GF-D8 (cell line): ENCODE data around the gene P2RY12.
"Not testable (repeated sequence)": the region's sequence is repeated elsewhere in the genome, so short reads cannot be mapped to it uniquely, and the experiment has no call there.

Source experiments
- DNase-seq: peaks from one replicate; lab custom pipeline; 2025; lab: John Stamatoyannopoulos, UW

P2RY12 gene

GRCh38 chr3:151393146-151393830, 8.7 kb upstream of the P2RY12 start:
- no peak for DNase-seq

DNA sequence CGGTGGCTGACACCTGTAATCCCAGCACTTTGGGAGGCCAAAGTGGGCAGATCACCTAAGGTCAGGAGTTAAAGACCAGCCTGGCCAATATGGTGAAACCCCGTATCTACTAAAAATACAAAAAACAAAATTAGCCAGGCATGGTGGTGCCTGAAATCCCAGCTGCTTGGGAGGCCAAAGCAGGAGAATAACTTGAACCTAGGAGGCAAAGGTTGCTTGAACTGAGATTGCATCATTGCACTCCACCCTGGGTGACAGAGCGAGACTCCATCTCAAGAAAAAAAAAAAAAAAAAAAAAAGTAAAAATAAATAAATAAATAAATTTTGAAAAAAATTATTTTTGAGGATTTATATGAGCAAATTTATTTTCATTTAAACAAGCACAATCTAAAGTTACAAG, 7.6 kb upstream of the P2RY12 start:
- DNase-seq: not testable (repeated sequence)

DNA sequence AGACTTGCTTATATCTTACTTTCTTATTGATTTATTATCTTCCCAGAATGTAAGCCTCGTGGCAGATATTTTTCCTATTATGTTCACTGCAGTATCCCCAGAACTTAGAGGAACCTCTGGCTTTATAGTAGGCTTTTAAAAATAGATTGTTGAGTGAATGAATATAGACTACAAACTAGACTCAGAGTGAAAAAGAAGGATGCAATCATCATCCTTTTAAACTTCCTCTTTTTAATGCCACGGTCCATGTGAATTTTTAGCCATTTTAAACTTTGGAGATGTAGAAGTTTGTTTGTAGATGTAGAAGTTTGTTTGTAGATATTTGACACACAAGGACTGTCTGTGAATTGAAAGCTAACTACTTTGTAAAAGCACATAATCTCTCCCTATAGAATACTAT, 7.2 kb upstream of the P2RY12 start:
- DNase-seq: no peak

DNA sequence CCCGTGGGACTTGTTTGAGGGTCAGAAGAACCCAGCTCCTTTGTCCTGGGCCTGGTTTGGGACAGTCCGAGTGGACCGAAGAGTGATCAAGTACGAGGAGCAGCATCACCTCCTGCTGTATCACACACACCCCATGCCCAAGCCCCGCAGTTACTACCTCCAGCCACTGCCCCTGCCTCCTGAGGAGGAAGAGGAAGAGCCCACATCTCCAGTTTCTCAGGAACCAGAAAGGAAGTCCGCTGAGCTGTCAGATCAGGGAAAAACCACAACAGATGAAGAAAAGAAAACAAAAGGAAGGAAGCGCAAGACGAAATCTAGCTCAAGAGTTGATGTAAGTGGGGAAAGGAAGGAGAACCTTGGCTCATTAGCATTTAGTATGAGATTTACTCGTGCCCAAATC, 3.3 kb upstream of the P2RY12 start:
- peak; percentile 7 for DNase-seq

GRCh38 chr3:151387432-151387831, 2.9 kb upstream of the P2RY12 start:
- DNase-seq: no peak

GRCh38 chr3:151386056-151386455, 1.5 kb upstream of the P2RY12 start:
- DNase-seq: no peak

GRCh38 chr3:151383956-151384355, 597 bp downstream of the P2RY12 start:
- DNase-seq: no peak

DNA sequence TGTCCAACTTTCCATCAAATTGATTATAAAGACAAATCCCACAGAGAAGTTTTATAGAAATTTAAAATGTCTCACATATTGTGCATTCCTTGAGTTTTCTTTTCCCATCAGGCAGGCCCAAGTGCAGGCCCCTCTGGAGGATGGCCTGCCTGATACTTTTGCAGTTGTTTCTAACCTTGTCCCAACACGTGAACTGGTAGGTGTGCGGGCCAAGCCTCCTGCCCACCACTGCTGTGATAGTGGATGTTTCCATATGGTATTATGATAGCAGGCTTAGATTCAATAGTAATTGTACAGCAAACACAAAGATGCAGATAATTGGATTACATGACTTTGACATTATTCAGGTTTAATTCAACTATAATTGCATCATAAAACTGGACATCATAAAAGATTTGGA, 1.4 kb downstream of the P2RY12 start:
- no peak for DNase-seq

- no peak for DNase-seq
Observed at GRCh38 chr3:151382671-151383070, 1.9 kb downstream of the P2RY12 start.

DNA sequence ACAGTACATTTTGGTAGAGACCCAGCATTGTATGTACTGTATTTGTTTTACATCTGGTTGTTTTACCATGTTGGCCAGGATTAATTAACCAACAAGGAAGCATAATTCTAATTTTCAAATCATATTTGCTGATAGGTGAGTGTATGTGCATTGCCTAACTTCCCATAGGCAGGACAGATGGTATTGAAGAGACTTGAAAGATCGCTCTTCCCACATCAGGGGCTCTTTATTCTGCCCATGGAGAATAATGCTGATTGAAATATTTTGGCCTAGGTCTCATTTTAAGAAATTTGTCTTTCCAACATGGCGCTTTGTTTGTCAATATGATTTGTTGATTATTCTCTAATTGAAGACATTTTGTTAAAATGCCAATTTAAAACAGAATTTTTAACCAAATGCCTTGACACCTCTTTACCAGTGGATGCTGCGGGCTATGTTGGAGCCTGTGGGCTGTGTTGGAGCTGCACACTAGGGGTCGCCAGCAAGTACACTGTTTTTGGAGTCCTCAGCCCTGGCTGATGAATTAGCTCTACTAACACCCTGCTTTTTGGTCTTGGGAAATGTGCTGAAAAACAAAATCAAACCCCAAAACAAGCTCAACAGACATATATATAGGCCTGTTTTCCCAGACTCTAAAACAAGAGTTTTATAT, 5.3 kb downstream of the P2RY12 start:
- DNase-seq: no peak

DNA sequence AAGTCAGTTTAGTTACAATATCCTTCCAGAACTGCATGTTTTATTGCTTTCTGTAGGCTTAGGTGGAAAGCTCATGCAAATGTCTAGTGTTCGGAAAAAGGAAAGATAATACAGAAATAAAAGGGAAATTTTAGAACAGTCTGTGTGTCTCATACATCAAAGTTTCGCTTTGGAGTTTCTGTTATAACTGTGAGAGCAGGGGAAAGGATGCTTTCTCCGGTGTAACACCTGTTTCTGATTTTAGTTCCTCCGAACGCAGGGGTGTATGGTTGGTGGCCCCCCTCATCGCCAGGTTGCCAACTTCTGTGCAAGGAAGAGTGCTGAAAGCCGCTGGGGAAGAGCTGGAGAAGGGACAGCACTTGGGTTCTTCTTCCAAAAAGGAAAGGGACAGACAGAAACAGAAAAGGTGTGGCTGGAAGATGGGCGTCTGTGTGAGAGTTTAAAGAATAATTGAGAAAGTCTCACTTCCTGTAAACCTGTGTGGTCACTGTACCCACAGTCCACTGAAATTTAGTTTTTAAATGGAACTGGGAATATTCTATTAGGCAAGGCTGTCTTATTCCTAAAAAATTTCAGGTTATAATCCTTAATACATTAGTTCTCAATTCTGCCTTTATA, 6.7 kb downstream of the P2RY12 start:
- no peak for DNase-seq

GRCh38 chr3:151372063-151372820, 12.3 kb downstream of the P2RY12 start:
- DNase-seq: no peak

GRCh38 chr3:151371526-151371925, 13.0 kb downstream of the P2RY12 start:
- DNase-seq: no peak

GRCh38 chr3:151367448-151367847, 17.1 kb downstream of the P2RY12 start:
- no peak for DNase-seq

DNA sequence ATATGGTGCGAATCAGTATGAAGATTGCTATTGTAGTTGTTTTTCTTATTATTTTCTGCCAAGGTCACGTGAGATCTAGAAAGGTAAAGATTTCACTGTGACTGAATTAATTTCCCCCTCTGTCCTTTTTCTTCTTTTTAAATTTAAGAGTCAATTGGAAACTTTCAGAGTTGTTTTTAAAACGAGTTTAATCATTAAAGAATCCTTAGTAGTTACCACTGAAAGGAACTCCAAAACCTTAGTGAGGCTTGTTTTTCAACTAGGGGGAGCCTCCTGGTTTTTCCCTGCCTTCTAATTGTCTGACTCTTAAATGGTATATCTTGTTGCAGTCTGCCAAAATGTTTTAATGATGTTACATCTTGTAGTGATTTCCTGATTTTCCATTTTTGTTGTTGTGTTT, 17.6 kb downstream of the P2RY12 start:
- DNase-seq: no peak

GRCh38 chr3:151362751-151363174, 21.8 kb downstream of the P2RY12 start:
- DNase-seq: no peak

- no peak for DNase-seq
Observed at GRCh38 chr3:151357463-151357850, 27.1 kb downstream of the P2RY12 start.

DNA sequence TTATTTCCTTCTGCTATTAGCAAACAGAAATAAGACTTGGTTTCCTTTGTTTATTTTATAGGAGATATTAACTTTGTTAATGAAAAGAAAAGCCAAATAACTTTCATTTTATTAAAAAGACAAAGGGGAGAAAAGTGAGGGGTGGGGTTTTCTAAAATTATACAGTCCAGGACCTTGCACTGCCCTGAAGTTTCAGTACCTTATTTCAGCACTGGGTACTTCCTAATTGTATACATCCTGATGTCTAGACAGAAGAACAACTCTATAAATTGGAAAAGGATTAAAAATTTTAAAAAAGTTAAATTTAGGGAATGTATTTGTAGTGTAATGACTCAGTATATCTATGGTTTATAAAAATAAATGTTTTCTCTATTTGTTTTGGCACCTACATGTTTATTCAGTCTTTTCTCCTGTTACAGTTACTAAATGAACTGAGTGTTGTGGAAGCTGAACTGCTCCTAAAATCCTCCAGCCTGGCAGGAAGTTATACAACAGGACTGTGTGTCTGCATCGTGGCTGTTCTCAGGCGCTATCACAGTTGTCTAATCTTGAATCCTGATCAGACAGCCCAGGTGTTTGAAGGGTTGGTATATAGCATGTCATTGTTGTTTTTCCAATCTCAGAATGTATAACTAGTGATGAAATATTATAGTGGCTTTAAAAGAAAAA, 27.6 kb downstream of the P2RY12 start:
- DNase-seq: no peak

GRCh38 chr3:151351648-151352047, 32.9 kb downstream of the P2RY12 start:
- no peak for DNase-seq

- no peak for DNase-seq
Observed at GRCh38 chr3:151351219-151351618, 33.3 kb downstream of the P2RY12 start.

DNA sequence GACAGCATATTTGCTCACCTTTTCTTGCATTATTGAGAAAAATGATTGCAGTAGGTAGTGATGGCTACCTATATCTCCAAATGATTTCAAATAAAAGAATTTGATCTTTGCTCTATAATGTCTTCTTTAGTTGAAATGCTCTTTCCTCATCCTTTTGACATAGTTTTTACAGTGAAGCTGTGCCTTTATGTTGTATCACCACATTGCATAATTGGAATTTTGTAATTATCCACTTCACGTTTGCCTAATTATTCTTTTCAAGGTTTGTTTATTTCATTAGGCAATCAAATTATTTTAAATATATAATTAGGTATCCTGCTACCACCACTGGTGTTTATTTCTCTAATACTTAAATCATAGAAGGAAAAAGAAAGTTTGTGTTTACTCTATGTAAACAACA, 33.9 kb downstream of the P2RY12 start:
- DNase-seq: no peak

DNA sequence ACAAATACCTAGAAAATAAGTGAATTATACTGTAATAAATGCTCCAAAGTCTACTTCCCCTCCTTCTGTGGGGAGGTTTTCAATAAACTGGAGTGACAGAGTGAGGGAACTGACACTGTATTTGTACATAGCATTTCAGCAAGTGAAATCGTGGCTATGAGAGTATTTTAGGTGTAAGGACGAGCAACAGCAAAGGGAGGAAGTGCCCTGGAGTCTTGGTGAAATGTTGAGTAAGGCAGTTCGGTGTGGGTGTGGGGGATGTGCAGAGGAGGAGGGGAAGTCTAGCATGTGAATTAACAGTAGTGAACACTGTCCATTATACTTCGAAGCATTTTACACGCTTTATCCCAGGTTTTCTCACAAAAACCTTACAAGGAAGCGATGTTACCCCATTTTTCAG, 37.1 kb downstream of the P2RY12 start:
- DNase-seq: peak; percentile 44
